ENCODE results near the gene PARL. TPM values are rescaled to one million over a fixed set of nuclear protein-coding genes. Genes with fewer than 3 reads are reported as not detected.

Gene PARL
- total RNA-seq, 2 donors from 2014 or later: 36.4 to 44.5 TPM

GRCh38 chr3:183918178-183918577 is 33.5 kb upstream of the PARL start:
- TF ChIP-seq CTCF (IDR thresholded peaks at IDR 0.05): no peak
- Histone ChIP-seq H3K9me3 (no peaks in the 10 kb centered on the region), H3K4me3 (no peak overlapping the region), H3K27me3 (replicated peaks; ENCODE audit: insufficient read depth) (no peaks in the 10 kb centered on the region), H3K4me1 (ENCODE audit: control insufficient read depth in 1 of 2, low read depth in 2 of 2) (no peaks in the 10 kb centered on the region), H3K27ac (no peak overlapping the region), H3K36me3 (peaks cover 18% of the 10 kb centered on the region)
- DNase-seq (ENCODE audit: low spot score) (no peak), ATAC-seq (ENCODE audit: insufficient number of reproducible peaks, low FRiP score, low read depth) (no peak)

GRCh38 chr3:183917776-183918175 is 33.1 kb upstream of the PARL start:
- TF ChIP-seq CTCF (IDR thresholded peaks at IDR 0.05): no peak
- Histone ChIP-seq H3K4me3 (no peak overlapping the region), H3K9me3 (no peaks in the 10 kb centered on the region), H3K27me3 (replicated peaks; ENCODE audit: insufficient read depth) (no peaks in the 10 kb centered on the region), H3K27ac (no peak overlapping the region), H3K4me1 (ENCODE audit: control insufficient read depth in 1 of 2, low read depth in 2 of 2) (no peaks in the 10 kb centered on the region), H3K36me3 (peaks cover 14% of the 10 kb centered on the region)
- no peak for ATAC-seq (ENCODE audit: insufficient number of reproducible peaks, low FRiP score, low read depth)
- DNase-seq (ENCODE audit: low spot score): no peak

- H3K9me3 ChIP-seq: no peaks in the 10 kb centered on the region
- H3K27me3 ChIP-seq (replicated peaks; ENCODE audit: insufficient read depth): no peaks in the 10 kb centered on the region
- no peak overlapping the region for H3K4me3 ChIP-seq
- no peaks in the 10 kb centered on the region for H3K4me1 ChIP-seq (ENCODE audit: control insufficient read depth in 1 of 2, low read depth in 2 of 2)
- TF ChIP-seq CTCF (IDR thresholded peaks at IDR 0.05): no peak
- no peak overlapping the region for H3K27ac ChIP-seq
- ATAC-seq (ENCODE audit: insufficient number of reproducible peaks, low FRiP score, low read depth): no peak
- no peaks in the 10 kb centered on the region for H3K36me3 ChIP-seq
- DNase-seq (ENCODE audit: low spot score): no peak
Observed at GRCh38 chr3:183914856-183915255, 30.2 kb upstream of the PARL start.

- Histone ChIP-seq H3K36me3 (no peaks in the 10 kb centered on the region), H3K4me3 (no peak overlapping the region), H3K4me1 (ENCODE audit: control insufficient read depth in 1 of 2, low read depth in 2 of 2) (no peaks in the 10 kb centered on the region), H3K27ac (no peak overlapping the region), H3K9me3 (no peaks in the 10 kb centered on the region), H3K27me3 (replicated peaks; ENCODE audit: insufficient read depth) (no peaks in the 10 kb centered on the region)
- ATAC-seq (ENCODE audit: insufficient number of reproducible peaks, low FRiP score, low read depth): no peak
- TF ChIP-seq CTCF (IDR thresholded peaks at IDR 0.05): no peak
- DNase-seq (ENCODE audit: low spot score): no peak
Observed at GRCh38 chr3:183913580-183913920, 28.9 kb upstream of the PARL start.

GRCh38 chr3:183912895-183913579 is 28.4 kb upstream of the PARL start:
- DNase-seq (ENCODE audit: low spot score) (no peak), ATAC-seq (ENCODE audit: insufficient number of reproducible peaks, low FRiP score, low read depth) (no peak)
- no peak overlapping the region for H3K27ac ChIP-seq
- H3K4me3 ChIP-seq: no peak overlapping the region
- no peaks in the 10 kb centered on the region for H3K4me1 ChIP-seq (ENCODE audit: control insufficient read depth in 1 of 2, low read depth in 2 of 2)
- no peaks in the 10 kb centered on the region for H3K27me3 ChIP-seq (replicated peaks; ENCODE audit: insufficient read depth)
- no peak for TF ChIP-seq CTCF (IDR thresholded peaks at IDR 0.05)
- no peaks in the 10 kb centered on the region for H3K9me3 ChIP-seq
- no peaks in the 10 kb centered on the region for H3K36me3 ChIP-seq
